Adrenal gland (tissue), 12 donors: ENCODE measurements around the gene RCE1. TPM values are rescaled to one million over a fixed set of nuclear protein-coding genes. Genes with fewer than 3 reads are reported as not detected.

ENCODE experiments used
- DNase-seq, 7 donors: peaks; one replicate each; pipeline ENCODE4 v3.0.0-alpha.2; 2019 to 2020
- H3K27ac ChIP-seq, 5 donors: fragments of 200-600 bp; sonication (generic) in 4 of 5; 1 replicate in 3 of 5; 2 replicates in 2 of 5; pipeline versions ENCODE4 v1.5.1 to v1.8.0; 2016 to 2020; ENCODE audit warnings: mild to moderate bottlenecking in 1 of 5
- H3K27me3 ChIP-seq: fragments of 200-600 bp; 2 replicates; pipeline ENCODE4 v1.8.0; 2021
- H3K36me3 ChIP-seq, 2 donors: fragments of 200-600 bp; replicated peaks in 1 of 2; 1 replicate in 1 of 2; 2 replicates in 1 of 2; pipeline versions ENCODE4 v1.5.1 to v1.8.0; 2018 to 2022
- H3K4me1 ChIP-seq, 2 donors: fragments of 200-600 bp; replicated peaks in 1 of 2; 1 replicate in 1 of 2; 2 replicates in 1 of 2; pipeline versions ENCODE4 v1.5.1 to v1.8.0; 2018 to 2021
- H3K4me3 ChIP-seq, 4 donors: fragments of 200-600 bp; sonication (generic) in 3 of 4; one replicate each; pipeline ENCODE4 v1.5.1; 2016 to 2018
- H3K9me3 ChIP-seq, 3 donors: fragments of 200-600 bp; sonication (generic) in 1 of 3; replicated peaks in 1 of 3; 1 replicate in 2 of 3; 2 replicates in 1 of 3; pipeline versions ENCODE4 v1.5.1 to v1.8.0; 2016 to 2021
- POLR2A ChIP-seq, 2 donors: fragments of 450-650 bp; IDR thresholded peaks; one replicate each; pipeline ENCODE4 v1.6.1; 2017; ENCODE audit warnings: antibody characterized with exemption in 2 of 2, mild to moderate bottlenecking in 2 of 2, moderate library complexity in 1 of 2
- WGBS, 4 donors: extraction: QIAGEN DNeasy Blood & Tissue Kit in 2 of 4; methylation state at CpG; one replicate each; pipeline versions ENCODE4 v1.1.5 to v1.1.7; 2013 to 2017; 5-methylcytosine and 5-hydroxymethylcytosine counted together
- intact Hi-C, 2 donors: fragments of 100-400 bp; cut with DNase I; formaldehyde crosslinking; loops; one replicate each; pipeline versions ENCODE4 v1.14.1 to v1.15.0; 2022 to 2023
- polyA plus RNA-seq, 3 donors: library from polyadenylated mRNA; stranded (reverse); fragments of 200-250 nt in 2 of 3; fragments of 350-450 nt in 1 of 3; fragmentation: Illumina TruSeq in 1 of 3; extraction: RNeasy Lipid Tissue Mini Kit (QIAGEN cat#74804) in 1 of 3; gene quantifications; one replicate each; pipeline ENCODE4 v1.2.3, GENCODE V29; 2013 to 2014
- total RNA-seq, 9 donors: library from RNA; depleted of rRNA in 4 of 9; stranded (reverse); fragments of >200 nt in 4 of 9; fragments of 120-200 nt in 1 of 9; fragmentation: NEBNext Ultra II Directional in 1 of 9; extraction: Animal tissue kit (Norgen Biotek cat#: 25700) in 1 of 9; gene quantifications; one replicate each; pipeline versions ENCODE4 v1.1.0 to v1.2.4, GENCODE V29; 2013 to 2023
- TF ChIP-seq, protein P1 (sequence below), 6 experiments: fragments of 450-650 bp in 4 of 6; fragments of 200-600 bp in 2 of 6; sonication (generic) in 1 of 6; IDR thresholded peaks; 1 replicate in 5 of 6; 2 replicates in 1 of 6; pipeline versions ENCODE4 v1.5.1 to v1.8.0; 2016 to 2021; ENCODE audit warnings: antibody characterized with exemption in 6 of 6, mild to moderate bottlenecking in 2 of 6, moderate library complexity in 1 of 6
- donor health status: healthy with polysubstance abuse.
- donor health status: Bipolar disorder and iron deficiency.
- donor health status: DM: yes; HTN: yes; CAD: no.
- donor health status: DM: no; HTN: no; CAD: no.
- donor health status: DM: no; HTN: no; CAD: no.
- donor health status: DM: yes; HTN: yes; CAD: no.

Gene RCE1
- total and polyA plus RNA-seq, 12 donors: 5.2 to 24.8 (median 18.0) TPM

DNA sequence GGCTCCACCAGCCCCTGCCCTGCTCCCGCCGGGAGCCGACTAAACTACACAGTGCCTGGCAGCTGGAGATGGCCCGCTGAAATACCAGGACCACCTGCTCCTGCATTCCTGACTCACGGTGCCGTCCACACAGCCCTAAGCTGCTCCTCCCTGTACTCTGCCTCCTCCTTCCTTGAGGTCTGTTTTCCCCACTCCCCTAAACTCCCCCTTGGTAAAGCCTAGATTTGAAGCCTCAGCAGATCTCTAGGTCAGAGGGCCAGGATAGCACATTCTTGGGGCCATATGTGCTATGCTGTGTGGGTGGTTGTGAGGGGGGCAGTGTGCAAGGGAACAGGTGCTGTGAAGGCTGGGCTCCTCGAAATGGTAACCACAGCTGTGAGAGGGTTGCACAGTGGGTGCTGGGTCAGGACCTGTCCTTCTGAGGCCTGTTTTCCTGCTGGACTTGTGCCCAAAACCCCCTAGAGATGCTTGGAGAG is 23.3 kb downstream of the RCE1 start:
- intact Hi-C loops: no loop called here
- Histone ChIP-seq H3K4me1 (no peaks in the 10 kb centered on the region), H3K27me3 (no peaks in the 10 kb centered on the region), H3K36me3 (peaks cover 0 to 21% of the 10 kb centered on the region in 2 donors), H3K27ac (no peak overlapping the region), H3K4me3 (no peak overlapping the region), H3K9me3 (no peaks in the 10 kb centered on the region)
- no peak for DNase-seq
- WGBS, 4 donors: 80 to 95% (median 90%) methylated on average over 6 to 7 of the region's 7 CpGs
- TF ChIP-seq, protein P1, sequence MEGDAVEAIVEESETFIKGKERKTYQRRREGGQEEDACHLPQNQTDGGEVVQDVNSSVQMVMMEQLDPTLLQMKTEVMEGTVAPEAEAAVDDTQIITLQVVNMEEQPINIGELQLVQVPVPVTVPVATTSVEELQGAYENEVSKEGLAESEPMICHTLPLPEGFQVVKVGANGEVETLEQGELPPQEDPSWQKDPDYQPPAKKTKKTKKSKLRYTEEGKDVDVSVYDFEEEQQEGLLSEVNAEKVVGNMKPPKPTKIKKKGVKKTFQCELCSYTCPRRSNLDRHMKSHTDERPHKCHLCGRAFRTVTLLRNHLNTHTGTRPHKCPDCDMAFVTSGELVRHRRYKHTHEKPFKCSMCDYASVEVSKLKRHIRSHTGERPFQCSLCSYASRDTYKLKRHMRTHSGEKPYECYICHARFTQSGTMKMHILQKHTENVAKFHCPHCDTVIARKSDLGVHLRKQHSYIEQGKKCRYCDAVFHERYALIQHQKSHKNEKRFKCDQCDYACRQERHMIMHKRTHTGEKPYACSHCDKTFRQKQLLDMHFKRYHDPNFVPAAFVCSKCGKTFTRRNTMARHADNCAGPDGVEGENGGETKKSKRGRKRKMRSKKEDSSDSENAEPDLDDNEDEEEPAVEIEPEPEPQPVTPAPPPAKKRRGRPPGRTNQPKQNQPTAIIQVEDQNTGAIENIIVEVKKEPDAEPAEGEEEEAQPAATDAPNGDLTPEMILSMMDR (IDR thresholded peaks at IDR 0.05): no peak
- TF ChIP-seq POLR2A (IDR thresholded peaks at IDR 0.05): no peak

DNA sequence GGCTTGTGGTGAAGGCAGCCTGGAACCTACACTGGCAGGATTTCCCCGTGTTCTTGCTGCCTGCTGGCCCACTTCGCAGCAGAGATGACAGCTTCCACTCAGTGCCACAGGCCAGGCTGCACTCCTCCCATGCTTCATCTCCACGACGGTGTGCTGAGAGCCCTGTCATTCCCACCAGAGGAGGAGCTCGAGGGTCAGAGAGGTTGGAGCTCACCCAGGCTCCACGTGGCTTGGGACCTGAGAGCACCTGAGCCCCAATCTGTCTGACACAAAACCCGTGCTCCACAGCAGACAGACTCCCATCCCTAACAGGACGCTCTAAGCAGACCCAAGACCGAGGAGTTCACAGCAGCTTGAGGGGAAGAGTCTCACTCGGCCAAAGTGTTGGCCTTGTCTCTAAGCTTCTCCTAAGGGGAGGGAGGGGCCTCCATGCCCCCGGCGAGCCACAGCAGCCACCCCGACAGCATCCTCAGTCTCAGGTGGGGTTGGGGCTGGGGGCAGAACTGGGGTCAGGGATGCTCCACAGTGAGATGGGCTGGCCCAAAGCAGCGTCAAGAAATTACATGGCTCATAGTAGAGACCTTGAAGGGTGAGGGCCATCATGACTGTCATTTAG is 24.3 kb downstream of the RCE1 start:
- Histone ChIP-seq H3K4me1 (no peaks in the 10 kb centered on the region), H3K27me3 (no peaks in the 10 kb centered on the region), H3K4me3 (no peak overlapping the region), H3K9me3 (no peaks in the 10 kb centered on the region), H3K36me3 (peaks cover 0 to 24% of the 10 kb centered on the region in 2 donors), H3K27ac (no peak overlapping the region)
- no peak for DNase-seq
- TF ChIP-seq, protein P1 (IDR thresholded peaks at IDR 0.05): no peak
- no peak for TF ChIP-seq POLR2A (IDR thresholded peaks at IDR 0.05)
- WGBS, 4 donors: 85 to 96% (median 87%) methylated on average over 8 to 14 of the region's 14 CpGs
- intact Hi-C loops: no loop called here

DNA sequence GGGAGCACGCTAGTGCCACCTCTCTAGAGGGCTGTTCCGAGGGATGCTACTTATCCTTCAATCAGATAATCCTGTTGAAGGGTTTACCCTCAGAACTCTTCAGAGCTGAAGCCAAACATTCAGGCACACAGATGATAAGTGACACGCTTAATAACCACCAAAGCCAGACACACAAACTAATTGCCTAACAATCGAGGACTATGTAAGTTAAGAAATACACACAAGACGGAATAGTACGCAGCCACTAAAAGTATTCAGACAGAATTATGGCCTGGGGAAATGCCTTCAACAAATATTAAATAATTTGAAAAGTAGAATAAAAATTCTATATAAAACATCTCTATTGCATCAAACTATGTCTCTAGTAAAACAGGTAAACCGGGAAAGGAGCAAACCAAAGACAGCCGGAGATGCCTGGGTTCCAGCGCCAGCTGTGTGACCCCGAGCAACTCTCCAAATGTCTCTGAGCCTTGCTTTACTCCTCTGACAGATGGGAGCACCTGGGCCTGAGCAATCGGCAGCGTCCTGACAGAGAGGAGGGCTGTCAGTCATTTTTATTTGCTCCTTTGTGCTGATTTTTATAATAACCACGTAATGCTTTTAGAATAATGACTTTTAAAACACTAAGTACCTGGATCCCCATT is 25.0 kb downstream of the RCE1 start:
- DNase-seq: no peak
- Histone ChIP-seq H3K4me3 (no peak overlapping the region), H3K27me3 (no peaks in the 10 kb centered on the region), H3K36me3 (peaks cover 0 to 24% of the 10 kb centered on the region in 2 donors), H3K27ac (no peak overlapping the region), H3K9me3 (no peaks in the 10 kb centered on the region), H3K4me1 (no peaks in the 10 kb centered on the region)
- TF ChIP-seq, protein P1 (IDR thresholded peaks at IDR 0.05): no peak
- TF ChIP-seq POLR2A (IDR thresholded peaks at IDR 0.05): no peak
- WGBS, 4 donors: 95 to 97% (median 97%) methylated on average over 13 of the region's 13 CpGs
- intact Hi-C loops: no loop called here

DNA sequence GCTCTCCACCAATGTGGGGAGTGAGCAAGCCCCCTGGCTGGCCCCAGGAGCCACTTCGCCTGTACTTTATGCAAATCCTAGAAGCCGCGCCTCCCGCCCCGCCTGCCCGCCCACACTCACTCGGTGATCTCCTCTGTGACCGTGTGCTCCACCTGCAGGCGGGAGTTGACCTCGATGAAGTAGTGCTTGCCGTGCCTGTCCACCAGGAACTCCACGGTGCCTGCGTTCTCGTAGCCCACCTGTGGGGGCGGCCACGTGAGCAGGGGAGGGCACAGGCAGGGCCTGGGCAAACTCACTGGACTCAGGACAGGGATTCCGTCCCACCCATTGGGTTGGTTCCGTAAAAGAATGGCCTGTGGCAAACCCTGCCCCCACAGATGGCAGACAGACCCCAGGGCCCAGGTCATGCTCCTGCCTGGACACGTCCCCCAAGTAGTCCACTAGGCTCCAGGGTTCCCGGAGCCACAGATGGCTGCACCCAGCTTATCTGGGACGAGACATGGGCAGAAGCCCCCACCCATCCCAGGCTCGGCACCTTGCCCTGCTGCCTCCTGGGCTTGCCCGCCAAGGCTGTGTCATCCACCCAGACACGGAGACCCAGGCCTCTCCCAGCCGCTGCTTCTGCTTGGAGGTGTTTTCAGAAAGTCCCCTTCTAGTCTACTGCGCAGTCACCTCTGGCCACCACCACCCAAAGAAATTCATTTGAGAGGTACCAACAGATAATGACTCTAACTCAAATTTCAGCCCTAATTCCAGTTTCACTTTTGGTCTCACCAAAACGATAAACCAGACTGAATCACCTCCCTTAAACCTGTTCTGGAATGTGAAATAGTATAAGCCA is 25.7 kb downstream of the RCE1 start:
- no peak overlapping the region for H3K27ac ChIP-seq
- H3K9me3 ChIP-seq: no peaks in the 10 kb centered on the region
- intact Hi-C loops: no loop called here
- 74 to 91% (median 75%) methylated on average over 13 to 27 of the region's 27 CpGs for WGBS, 4 donors
- peaks cover 0 to 24% of the 10 kb centered on the region in 2 donors for H3K36me3 ChIP-seq
- H3K27me3 ChIP-seq: no peaks in the 10 kb centered on the region
- H3K4me1 ChIP-seq: no peaks in the 10 kb centered on the region
- H3K4me3 ChIP-seq: no peak overlapping the region
- no peak for DNase-seq
- TF ChIP-seq POLR2A (IDR thresholded peaks at IDR 0.05): no peak
- TF ChIP-seq, protein P1 (IDR thresholded peaks at IDR 0.05): no peak
